Effector CD4-positive, alpha-beta T cell (primary cell): ENCODE measurements around the gene MYH9.
"Not testable (repeated sequence)": the region's sequence is repeated elsewhere in the genome, so short reads cannot be mapped to it uniquely, and the experiment has no call there.

Experiments used
- DNase-seq: peaks from one replicate; pipeline ENCODE4 v3.0.0-alpha.2; 2020

The MYH9 gene

DNA sequence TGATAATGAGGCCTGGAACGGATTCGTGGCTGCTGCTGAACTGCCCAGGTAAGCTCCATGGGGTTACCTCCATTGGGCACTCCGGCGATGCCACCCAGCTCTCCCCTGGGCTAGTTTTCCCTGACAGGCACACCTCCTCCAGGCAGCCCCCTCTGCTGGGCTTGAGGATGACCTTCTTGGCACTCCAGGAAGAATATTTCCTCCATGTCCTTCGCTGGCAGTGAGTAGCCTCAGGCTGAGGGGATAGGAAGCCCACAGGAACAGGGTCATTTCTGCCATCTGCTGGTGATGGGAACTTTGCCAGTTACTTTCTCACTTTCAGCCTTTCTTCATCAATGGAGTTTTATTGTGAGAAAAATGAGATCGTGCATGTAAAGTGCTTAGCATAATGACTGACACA lies 126.1 kb downstream of the MYH9 start:
- not testable (repeated sequence) for DNase-seq

- DNase-seq: no peak
These were observed 128.0 kb downstream of the MYH9 start for GRCh38 chr22:36259615-36260300.

DNA sequence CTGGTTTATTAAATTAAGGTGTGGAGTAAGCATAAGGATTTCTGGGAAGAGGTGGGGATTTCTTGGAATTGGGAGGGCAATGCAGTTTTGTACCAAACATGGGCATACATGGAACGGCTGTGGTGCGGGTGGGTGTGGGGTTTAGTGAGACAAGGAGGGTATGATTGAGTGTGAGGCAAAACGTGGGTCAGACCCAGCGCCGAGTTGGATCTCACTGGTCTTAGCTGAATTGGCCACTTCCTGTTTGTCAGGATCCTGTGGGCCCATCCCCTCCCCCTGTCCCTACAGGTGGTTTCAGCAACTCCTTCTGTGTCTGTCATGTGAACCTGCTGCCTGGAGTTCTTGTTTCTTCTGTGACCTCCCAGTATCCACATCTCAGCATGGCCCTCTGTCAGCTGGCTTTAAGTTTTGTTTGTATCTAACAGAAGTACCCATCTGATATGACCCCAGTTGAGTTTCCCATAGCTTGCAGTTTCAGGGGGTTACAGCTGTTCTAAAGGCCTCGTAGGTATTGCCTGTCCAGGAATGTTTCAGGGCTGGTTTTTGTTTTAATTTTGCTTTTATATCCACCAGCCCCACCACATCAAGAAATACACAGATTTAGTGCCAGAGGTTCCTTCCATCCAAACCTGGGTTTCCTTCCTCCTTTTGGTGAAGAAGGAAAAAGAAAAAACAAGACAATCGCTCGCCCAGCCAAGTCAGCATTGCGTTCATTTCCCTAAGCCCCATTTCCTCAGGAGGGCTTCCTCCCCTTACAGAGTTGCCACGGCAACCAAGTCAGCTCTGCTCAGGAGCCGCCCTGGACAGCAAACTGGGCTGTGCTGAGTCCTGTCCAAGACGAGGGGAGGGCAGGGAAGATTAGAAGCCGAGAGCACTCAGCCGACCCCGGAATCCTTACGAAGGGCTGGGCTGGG lies 128.8 kb downstream of the MYH9 start:
- no peak for DNase-seq

DNA sequence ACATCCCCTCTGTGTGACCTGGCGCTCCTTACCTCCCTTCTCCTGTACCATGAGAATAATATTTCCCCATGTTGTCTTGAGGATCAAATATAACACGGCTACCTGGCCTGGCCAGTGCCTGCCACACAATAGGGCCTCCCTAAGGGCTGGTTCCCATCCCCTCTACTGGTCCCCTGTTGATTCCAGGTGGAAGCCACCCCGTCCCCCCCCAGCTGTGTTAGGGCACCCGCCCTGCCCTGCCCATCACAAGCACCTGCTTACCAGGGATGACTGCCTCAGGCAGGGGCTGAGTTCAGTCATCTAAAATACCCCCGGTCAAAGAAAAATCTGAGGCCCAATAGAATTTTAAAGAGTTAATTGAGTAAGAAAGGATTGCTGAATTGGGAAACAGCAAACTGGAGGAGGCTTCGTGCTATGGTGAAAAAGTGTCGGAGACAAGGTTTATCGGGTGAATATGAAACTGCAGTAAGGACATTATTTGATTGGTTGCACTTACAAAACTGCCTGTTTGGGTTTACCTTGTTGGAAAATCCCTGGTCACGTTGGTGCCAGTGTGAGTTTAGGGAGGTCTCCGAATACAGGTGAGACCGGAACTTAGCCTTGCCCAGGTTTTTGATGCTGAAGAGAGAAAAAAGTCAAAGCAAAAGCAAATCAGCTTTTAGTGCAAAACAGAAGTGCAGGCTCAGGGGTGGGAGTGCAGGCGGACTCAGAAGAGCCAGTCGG lies 129.7 kb downstream of the MYH9 start:
- DNase-seq: no peak

DNA sequence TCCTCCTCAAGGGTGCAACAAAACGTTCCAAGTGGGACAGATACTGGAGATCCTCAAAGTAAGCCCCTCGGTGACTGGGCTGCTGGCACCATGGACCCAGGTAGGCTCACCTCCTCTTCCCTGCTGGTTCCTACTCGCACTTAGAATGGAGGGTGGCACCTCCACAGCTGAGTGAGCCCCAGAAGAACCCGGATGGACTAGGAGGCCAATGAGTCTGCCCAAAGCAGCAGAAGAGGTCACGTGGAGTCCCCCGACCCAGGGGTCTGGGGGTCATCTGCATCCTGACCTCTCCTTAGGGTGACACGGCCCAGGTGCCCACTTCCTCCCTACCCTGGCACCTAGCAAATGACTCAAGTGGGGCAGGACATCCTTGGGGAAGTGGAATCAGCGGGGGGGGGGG lies 130.5 kb downstream of the MYH9 start:
- no peak for DNase-seq

GRCh38 chr22:36256478-36256877 lies 131.3 kb downstream of the MYH9 start:
- DNase-seq: no peak

- DNase-seq: not testable (repeated sequence)
These were observed 132.2 kb downstream of the MYH9 start for GRCh38 chr22:36255572-36255971.

DNA sequence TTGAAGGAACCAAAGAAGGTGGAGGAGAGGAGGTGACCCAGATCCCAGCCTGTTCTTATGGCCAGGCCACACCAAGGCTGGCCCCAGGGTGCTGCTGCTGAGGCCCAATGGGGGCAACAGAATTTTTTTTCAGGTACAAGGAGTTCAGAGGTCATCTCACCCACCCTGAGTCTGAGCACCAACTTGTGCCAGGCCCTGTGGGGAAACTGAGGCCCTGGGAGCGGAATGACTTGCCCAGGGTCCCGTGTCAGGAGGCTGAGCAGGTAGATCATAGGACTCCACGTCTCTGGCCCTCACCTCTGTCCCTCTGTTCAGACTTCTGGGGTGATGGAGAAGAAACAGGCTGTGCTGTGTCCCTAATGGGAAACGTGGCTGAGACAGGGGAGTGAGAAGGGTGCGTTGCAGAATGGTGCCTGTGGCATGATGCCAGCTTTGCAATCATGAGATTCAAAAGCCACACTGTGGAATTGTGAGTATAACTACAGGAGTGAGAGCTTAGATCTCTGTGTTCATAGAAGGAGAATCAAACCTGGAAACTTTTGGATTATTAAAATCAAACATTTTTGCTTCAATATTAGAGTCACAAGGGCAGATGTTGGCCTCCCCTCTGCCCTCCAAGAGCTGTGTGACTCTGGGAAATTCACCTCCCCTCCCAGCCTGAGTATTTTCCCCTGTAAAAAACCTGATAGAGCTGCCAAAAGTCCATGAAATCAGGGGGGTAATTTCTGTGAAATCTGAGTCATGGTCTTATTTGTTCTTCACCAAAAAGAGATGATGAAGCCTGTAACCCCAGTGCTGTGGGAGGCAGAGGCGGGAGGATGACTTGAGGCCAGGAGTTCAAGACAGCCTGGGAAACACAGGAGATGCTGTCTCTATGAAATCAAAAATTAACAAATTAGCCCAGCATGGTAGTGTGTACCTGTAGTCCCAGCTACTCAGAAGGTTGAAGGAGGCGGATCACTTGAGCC lies 134.0 kb downstream of the MYH9 start:
- no peak for DNase-seq

DNA sequence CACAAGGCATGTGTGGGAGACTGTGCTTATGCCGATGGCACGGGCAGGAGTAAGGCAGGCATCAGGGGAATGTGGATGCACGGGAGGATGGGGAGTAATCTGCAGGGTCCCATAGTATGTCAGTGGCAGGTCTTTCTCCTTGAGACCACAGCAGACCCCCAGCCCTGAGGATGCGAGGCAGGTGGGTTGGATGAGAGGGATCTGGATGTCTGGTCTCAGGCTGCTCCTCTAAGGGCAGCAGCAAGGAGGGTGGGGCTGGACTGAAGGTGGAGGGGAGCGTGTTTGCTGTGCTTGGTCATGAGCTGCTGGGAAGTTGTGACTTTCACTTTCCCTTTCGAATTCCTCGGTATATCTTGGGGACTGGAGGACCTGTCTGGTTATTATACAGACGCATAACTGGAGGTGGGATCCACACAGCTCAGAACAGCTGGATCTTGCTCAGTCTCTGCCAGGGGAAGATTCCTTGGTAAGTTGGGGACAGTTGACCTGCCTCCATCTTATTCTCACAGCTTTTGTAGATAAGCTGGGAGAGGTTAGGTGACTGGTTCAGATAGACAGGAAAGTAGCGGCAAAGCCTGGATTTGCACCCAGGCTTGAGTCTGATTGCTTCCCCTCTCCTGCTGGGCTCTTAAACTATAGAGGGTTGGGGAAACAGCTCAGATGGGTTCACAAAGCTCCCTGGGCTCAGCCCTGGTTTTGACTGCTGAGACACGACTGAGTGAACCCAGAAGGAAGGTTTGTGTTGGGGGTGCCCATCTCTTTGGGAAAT lies 134.8 kb downstream of the MYH9 start, which contains the start of gene APOL1:
Gene APOL1, plus strand, starts transcription at position 380 of the 769 bp plus-strand sequence. CDS start 1,823 bp downstream, outside the sequence.
- DNase-seq: peak; percentile 24

DNA sequence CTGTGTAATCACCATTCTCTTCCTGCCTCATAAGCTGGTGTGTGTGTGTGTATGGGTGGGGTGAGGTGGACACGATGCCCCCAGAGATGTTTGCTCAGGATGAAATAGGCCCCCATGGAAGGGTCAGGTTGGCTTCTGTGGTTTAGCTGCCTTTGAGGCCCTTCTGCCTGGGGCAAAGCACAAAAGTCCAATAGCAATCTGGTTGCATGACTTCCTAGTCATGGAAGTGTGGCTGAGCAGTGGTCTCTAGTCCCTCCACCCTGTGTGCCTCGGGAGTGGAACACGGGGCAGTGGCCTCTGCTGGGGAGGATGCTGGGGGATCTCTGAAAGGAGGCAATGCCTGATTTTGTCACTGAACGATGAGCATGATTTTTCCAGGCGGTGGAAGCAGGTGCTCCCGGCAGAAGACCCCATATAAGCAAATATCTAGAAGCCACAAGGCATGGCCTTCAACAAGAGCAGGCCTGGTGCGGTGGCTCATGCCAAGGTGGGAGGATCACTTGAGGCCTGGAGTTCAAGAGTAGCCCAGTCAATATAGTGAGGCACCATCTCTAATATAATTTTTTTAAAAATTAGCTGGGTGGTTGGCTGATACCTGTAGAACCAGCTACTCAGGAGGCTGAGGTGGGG lies 135.7 kb downstream of the MYH9 start:
- DNase-seq: not testable (repeated sequence)

GRCh38 chr22:36250292-36250960 lies 137.3 kb downstream of the MYH9 start:
- DNase-seq: not testable (repeated sequence)

DNA sequence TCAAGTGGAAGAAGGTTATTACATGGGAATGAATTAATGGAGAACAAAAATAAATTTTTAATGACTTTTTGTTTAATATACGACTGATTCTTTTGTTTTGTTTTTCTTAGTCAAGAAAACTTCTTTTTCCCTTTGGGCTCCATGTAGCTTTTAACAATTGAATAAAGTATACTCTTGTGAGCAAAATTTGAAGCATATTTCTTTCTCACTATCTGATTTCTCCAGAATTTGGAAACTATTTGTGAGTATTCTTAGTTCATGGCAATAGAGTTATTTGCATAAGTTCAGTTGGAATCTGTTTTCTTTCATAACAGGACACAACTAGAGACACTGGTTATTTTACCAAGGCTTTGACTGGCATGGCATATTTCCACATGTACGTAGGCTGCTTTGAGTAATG lies 138.6 kb downstream of the MYH9 start:
- DNase-seq: no peak

GRCh38 chr22:36247955-36248354 lies 139.8 kb downstream of the MYH9 start:
- DNase-seq: no peak

DNA sequence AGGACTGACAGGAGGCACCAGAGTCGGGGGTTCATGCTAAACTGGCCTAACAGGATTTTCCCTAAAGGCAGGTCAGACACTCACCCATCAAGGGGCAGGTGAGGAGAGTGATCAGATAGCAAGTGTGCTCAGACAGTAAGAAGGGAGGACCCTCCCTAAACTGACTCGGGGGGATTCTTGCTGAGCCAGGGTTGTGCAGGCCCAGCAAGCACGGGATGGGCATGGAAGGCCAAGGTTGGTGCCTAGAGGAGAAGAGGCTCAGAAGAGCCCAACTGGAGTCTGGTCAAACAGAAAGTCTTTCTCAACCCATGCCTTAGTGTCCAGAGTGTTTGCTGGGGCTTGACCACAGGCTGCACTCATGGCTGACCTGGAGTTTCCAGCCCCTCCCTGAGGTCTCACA lies 141.0 kb downstream of the MYH9 start:
- no peak for DNase-seq

- no peak for DNase-seq
These were observed 141.9 kb downstream of the MYH9 start for GRCh38 chr22:36245805-36246356.

- no peak for DNase-seq
These were observed 143.0 kb downstream of the MYH9 start for GRCh38 chr22:36244522-36245391.

GRCh38 chr22:36243986-36244385 lies 143.8 kb downstream of the MYH9 start:
- no peak for DNase-seq

- DNase-seq: peak; percentile 75
These were observed 148.2 kb downstream of the MYH9 start, which contains the start of gene APOL2 for GRCh38 chr22:36239401-36240171. TSS of gene APOL2 (minus strand) at chr22:36239527. CDS start at chr22:36233162, 6,365 bp downstream.
